Mammary epithelial cell (primary cell): ENCODE measurements around the gene DNAJB12.
"Not testable (repeated sequence)": the region's sequence is repeated elsewhere in the genome, so short reads cannot be mapped to it uniquely, and the experiment has no call there.

Experiments used
- EZH2 ChIP-seq: IDR thresholded peaks from 2 replicates; pipeline ENCODE4 v1.6.1; 2012; ENCODE audit warnings: low read length, inconsistent platforms, borderline replicate concordance
- TF ChIP-seq, protein P1 (sequence below), 2 donors: IDR thresholded peaks in 1 of 2; conservative IDR thresholded peaks in 1 of 2; 2 replicates each; pipeline ENCODE4 v1.5.1; 2011 to 2012; ENCODE audit warnings: inconsistent platforms in 2 of 2, low read length in 2 of 2, mild to moderate bottlenecking in 2 of 2, control low read depth in 1 of 2, low read depth in 1 of 2; ENCODE audit not compliant: insufficient read depth in 1 of 2; ENCODE audit errors: extremely low read depth in 1 of 2

DNA sequence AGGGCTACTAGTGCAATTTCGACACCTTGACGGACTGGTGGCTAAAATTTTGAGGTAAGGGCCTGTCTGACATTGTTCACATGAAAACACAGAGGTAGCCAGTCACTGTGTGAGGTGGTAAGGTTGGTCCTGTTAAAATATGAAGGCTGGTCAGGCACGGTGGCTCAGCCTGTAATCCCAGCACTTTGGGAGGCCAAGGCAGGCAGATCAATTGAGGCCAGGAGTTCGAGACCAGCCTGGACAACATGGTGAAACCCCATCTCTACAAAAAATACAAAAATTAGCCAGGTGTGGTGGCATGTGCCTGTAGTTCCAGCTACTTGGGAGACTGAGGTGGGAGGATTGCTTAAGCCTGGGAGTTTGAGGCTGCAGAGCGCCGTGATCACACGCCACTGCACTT, 47.0 kb downstream of the DNAJB12 start:
- TF ChIP-seq, protein P1, sequence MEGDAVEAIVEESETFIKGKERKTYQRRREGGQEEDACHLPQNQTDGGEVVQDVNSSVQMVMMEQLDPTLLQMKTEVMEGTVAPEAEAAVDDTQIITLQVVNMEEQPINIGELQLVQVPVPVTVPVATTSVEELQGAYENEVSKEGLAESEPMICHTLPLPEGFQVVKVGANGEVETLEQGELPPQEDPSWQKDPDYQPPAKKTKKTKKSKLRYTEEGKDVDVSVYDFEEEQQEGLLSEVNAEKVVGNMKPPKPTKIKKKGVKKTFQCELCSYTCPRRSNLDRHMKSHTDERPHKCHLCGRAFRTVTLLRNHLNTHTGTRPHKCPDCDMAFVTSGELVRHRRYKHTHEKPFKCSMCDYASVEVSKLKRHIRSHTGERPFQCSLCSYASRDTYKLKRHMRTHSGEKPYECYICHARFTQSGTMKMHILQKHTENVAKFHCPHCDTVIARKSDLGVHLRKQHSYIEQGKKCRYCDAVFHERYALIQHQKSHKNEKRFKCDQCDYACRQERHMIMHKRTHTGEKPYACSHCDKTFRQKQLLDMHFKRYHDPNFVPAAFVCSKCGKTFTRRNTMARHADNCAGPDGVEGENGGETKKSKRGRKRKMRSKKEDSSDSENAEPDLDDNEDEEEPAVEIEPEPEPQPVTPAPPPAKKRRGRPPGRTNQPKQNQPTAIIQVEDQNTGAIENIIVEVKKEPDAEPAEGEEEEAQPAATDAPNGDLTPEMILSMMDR (conservative IDR thresholded peaks at IDR 0.05 in 1 of 2, IDR thresholded peaks at IDR 0.05 in 1 of 2; ENCODE audit: extremely low read depth in 1 of 2, insufficient read depth in 1 of 2, low read depth in 1 of 2, low read length in 2 of 2) = not testable (repeated sequence)
- TF ChIP-seq EZH2 = not testable (repeated sequence)
